HG03378 (cell line): ENCODE measurements around the gene SLC38A11.

Experiments
- ATAC-seq: cut with Tn5 transposase; IDR thresholded peaks from one replicate; pipeline ENCODE4 v1.9.1; 2021; ENCODE audit warnings: mild to moderate bottlenecking, moderate library complexity; ENCODE audit not compliant: unreplicated experiment

SLC38A11 gene

GRCh38 chr2:164917296-164917903 is 37.9 kb downstream of the SLC38A11 start:
- ATAC-seq: no peak

GRCh38 chr2:164915566-164915965 is 39.8 kb downstream of the SLC38A11 start:
- ATAC-seq: no peak

GRCh38 chr2:164913640-164914350 is 41.5 kb downstream of the SLC38A11 start:
- ATAC-seq: no peak

- ATAC-seq: no peak
Measured at GRCh38 chr2:164913011-164913410, 42.3 kb downstream of the SLC38A11 start.

- ATAC-seq: no peak
Measured at GRCh38 chr2:164911832-164912231, 43.5 kb downstream of the SLC38A11 start.

- ATAC-seq: peak; percentile 71
Measured at GRCh38 chr2:164910101-164910899, 45.0 kb downstream of the SLC38A11 start.

GRCh38 chr2:164906947-164907346 is 48.4 kb downstream of the SLC38A11 start:
- ATAC-seq: no peak

DNA sequence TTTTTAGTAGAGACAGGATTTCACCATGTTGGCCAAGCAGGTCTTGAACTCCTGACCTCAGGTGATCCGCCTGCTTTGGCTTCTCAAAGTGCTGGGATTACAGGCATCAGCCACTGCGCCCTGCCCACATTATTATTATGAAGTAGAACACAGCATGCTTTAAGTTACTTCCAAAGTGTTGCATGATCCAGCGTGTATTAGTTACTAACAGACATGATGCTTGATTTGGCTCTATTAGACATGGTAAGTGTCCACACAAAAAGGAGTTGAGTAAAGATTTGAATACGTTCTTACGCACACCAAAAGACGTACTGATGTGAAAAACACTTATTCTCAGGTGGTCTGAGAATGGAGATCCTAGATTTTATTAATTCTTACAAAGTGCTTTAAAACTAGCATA is 50.0 kb downstream of the SLC38A11 start:
- ATAC-seq: no peak

- ATAC-seq: no peak
Measured at GRCh38 chr2:164903951-164904350, 51.4 kb downstream of the SLC38A11 start.

DNA sequence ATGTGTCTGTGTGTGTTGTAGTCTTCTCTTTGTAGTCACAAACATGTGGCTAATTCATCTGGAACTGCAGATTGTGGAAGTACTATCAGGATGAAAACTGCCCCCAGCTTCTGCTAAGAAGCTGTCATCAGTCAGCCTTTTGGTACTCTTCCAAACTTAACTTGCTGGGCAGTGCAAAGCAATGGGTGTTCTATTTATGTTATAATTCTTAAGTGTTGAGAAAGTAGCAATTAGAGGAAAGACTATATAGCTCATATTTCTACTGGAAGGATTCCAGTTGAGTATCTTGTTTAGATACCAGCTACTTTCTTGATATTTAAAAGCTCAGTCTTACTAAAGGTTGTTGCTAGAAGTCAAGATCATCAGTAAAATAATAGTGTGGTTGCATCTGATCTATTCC is 52.1 kb downstream of the SLC38A11 start:
- no peak for ATAC-seq

DNA sequence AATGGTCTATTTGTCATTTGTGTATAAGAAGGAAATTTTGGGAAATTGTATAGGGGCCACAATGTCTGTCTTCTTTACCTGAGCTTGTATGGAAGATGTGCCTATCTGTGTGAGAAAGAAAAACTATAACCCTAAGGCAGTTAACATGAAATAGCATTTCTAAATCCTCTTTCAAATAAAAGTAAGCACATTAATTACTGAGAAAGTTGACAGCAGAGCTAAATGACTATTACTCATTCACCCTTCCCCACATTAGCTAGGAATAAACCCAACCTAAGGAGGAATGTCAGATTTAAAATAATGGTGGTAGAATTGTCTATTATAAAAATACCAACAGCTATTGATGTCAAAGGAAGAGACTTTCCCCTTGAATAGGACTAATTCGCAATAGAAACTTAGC is 56.2 kb downstream of the SLC38A11 start:
- no peak for ATAC-seq

DNA sequence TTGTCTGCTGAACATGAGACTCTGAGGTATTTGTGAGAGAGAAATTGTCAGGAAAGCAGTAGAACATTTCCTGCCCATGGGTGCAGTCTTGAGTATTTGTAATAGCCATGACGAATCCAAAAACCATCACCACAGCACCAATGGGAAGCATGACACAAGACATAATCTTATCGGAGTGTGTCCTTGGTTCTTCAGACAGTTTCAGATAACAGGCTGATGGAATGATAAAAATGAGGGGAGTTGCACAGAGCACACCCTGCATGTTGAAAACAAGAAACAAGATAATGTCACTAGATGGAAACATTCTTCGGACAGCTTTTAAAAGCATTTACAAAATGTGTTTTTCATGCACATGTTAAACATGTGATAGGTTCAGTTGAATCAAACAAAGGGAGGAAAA is 56.9 kb downstream of the SLC38A11 start:
- no peak for ATAC-seq

GRCh38 chr2:164897469-164898260 is 57.7 kb downstream of the SLC38A11 start:
- ATAC-seq: no peak

- ATAC-seq: peak; percentile 100
Measured at GRCh38 chr2:164896634-164897355, 58.5 kb downstream of the SLC38A11 start.

GRCh38 chr2:164896226-164896625 is 59.1 kb downstream of the SLC38A11 start:
- ATAC-seq: no peak

DNA sequence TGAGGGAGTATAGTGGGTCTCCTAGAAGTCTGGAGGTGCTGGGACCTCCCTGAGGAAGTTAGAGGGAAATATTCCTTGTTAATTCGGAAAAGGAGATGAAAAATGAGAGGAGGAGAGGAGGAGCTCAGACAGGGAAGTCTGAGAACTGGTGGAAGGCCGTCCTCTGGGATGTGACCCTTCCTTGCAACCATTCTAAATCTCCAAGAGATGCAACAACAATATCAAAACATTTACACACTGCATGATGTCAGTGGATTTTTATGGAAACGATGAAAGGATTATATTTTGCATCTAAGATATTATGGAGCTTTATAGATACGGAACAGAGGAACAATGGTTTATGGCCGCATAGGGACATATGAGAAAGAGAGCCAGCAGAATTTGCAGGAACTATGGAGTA is 63.9 kb downstream of the SLC38A11 start:
- no peak for ATAC-seq

GRCh38 chr2:164890544-164890943 is 64.8 kb downstream of the SLC38A11 start:
- ATAC-seq: no peak

DNA sequence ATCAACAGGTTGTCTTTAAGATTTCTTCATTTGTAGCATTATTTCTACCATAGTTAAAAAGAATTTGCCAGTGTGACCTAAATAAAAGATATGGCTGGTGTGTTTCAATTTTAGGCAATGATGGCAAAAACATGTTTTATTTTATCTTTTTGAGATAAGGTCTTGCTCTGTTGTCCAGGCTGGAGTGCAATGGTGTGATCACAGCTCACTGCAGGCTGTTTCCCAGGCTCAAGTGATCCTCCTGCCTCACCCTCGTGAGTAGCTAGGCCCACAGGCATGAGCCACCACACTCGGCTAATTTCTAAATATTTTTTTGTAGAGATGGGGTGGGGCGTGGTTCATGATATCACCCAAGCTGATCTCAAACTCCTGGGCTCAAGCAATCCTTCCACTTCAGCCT is 66.7 kb downstream of the SLC38A11 start:
- ATAC-seq: no peak

DNA sequence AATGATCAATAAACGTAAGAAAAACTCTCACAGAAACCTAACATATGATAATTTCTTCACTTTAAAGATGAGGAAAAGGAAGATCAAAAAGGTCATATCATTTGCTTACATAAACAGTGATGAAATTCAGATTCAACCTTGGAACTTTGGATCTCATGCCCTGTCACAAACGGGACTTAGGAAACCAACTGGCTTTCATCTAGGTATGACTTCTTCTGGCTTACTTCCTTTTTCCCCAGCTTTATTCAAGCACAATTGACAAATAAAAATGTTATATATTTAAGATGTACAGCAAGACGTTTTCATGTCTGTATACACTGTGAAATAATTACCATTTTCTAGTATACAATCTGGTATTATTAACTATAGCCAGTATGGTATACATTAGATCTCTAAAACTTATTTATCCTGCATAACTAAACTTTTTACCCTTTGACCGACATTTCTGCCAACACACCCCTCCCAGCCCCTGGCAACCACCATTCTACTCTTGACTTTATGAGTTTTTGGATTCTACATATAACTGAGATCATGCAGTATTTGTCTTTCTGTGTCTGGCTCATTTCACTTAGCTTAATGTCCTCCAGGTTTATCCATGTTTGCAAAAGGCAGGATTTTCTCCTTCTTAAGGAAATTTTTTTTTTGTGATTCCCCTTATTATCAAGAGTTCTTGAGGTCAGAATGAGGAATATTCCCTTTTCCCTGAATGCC is 67.7 kb downstream of the SLC38A11 start:
- no peak for ATAC-seq

DNA sequence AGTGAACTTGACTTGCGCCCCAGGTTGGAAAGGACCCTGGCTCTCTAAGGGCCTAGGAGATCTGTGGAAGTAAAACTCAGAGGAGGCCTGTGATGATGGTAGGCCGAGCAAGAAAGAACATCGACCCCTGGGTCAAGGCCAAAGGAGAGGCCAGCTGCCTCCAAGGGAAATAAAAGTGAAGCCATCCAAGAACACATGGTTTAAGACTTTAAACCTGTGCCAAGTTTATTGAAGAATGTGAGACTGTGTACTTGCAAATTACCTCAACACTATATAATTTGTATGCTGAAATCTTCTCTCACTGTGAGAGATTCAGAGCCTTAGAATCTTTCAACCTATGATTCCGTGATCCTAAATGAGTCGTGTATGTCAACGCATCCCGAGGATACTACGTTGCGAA is 73.0 kb downstream of the SLC38A11 start:
- no peak for ATAC-seq
